Cardiac fibroblast (primary cell): ENCODE data around the gene TAMM41.
A peak's percentile ranks its signal among the peaks of the same experiment; 100 is the strongest.
"Not testable (repeated sequence)": the region's sequence is repeated elsewhere in the genome, so short reads cannot be mapped to it uniquely, and the experiment has no call there.

Source experiments
- DNase-seq, 2 donors: peaks; one replicate each; pipeline versions ENCODE4 v3.0.0 to v3.0.0-alpha.2; 2010; ENCODE audit warnings: low read depth in 2 of 2
- H3K4me3 ChIP-seq, 2 donors: replicated peaks in 1 of 2; 1 replicate in 1 of 2; 2 replicates in 1 of 2; pipeline ENCODE4 v1.5.1; 2011; ENCODE audit warnings: low read depth in 2 of 2, low read length in 2 of 2, mild to moderate bottlenecking in 2 of 2, moderate library complexity in 1 of 2
- CTCF ChIP-seq: IDR thresholded peaks from one replicate; pipeline ENCODE4 v1.5.1; 2011; ENCODE audit warnings: low read depth, mild to moderate bottlenecking, low read length, inconsistent platforms

The TAMM41 gene

GRCh38 chr3:11846281-11847266 lies at the start of gene TAMM41:
Gene TAMM41 (minus strand): TSS chr3:11846885. CDS start chr3:11846636, 249 bp downstream.
- DNase-seq = peak; percentile 90
- TF ChIP-seq CTCF = peak; percentile 83
- H3K4me3 ChIP-seq = peak within 1 kb of the TSS; percentile 92 to 94

- TF ChIP-seq CTCF = no peak
- H3K4me3 ChIP-seq = no peak overlapping the region
- no peak for DNase-seq
Measured at GRCh38 chr3:11878837-11879236, 32.2 kb upstream of the TAMM41 start.

- DNase-seq = not testable (repeated sequence)
Measured at GRCh38 chr3:11874707-11875106, 28.0 kb upstream of the TAMM41 start.

GRCh38 chr3:11863739-11864138 lies 17.1 kb upstream of the TAMM41 start:
- H3K4me3 ChIP-seq, DNase-seq: not testable (repeated sequence)

More at GRCh38 chr3:11874707-11875106, 28.0 kb upstream of the TAMM41 start:
- H3K4me3 ChIP-seq = not testable (repeated sequence)

- not testable (repeated sequence) for DNase-seq, H3K4me3 ChIP-seq
Measured at GRCh38 chr3:11862584-11862983, 15.9 kb upstream of the TAMM41 start.

- H3K4me3 ChIP-seq, DNase-seq: not testable (repeated sequence)
Measured at GRCh38 chr3:11862145-11862544, 15.5 kb upstream of the TAMM41 start.

GRCh38 chr3:11860213-11860612 lies 13.5 kb upstream of the TAMM41 start:
- not testable (repeated sequence) for DNase-seq, H3K4me3 ChIP-seq

- no peak for TF ChIP-seq CTCF
Measured at GRCh38 chr3:11853450-11853849, 6.8 kb upstream of the TAMM41 start.

GRCh38 chr3:11850003-11850402 lies 3.3 kb upstream of the TAMM41 start:
- no peak overlapping the region for H3K4me3 ChIP-seq
- DNase-seq = no peak
- no peak for TF ChIP-seq CTCF

More at GRCh38 chr3:11853450-11853849, 6.8 kb upstream of the TAMM41 start:
- DNase-seq = no peak
- no peak overlapping the region for H3K4me3 ChIP-seq
